ENCODE data around the gene ADAMTS7. TPM values are rescaled to one million over a fixed set of nuclear protein-coding genes. Genes with fewer than 3 reads are reported as not detected.

Gene ADAMTS7
- polyA plus RNA-seq, 2 of the 4 experiments (the other 2 are of a cell fraction): 1.5 to 2.9 TPM

GRCh38 chr15:78734451-78735064 is 76.7 kb downstream of the ADAMTS7 start:
- TF ChIP-seq NR3C1 (IDR thresholded peaks at IDR 0.05) (no peak), MAFK (IDR thresholded peaks at IDR 0.05; ENCODE audit: partially characterized antibody) (no peak), HMGXB4 (CRISPR knock-in tag; IDR thresholded peaks at IDR 0.05; ENCODE audit: borderline replicate concordance) (no peak), JUNB (IDR thresholded peaks at IDR 0.05) (no peak), HEYL (CRISPR knock-in tag; IDR thresholded peaks at IDR 0.05) (no peak)
- no peak overlapping the region for H3K4me2 ChIP-seq
- POLR2A ChIA-PET: no interaction called here
- H3K9me3 ChIP-seq: no peaks in the 10 kb centered on the region
- no peak overlapping the region for H3K4me3 ChIP-seq
- FAIRE-seq: no peak
- H3K4me1 ChIP-seq: no peaks in the 10 kb centered on the region; the same call in 2 of the 3 replicates
- no peak for DNase-seq (ENCODE audit: low read depth in 1 of 2, low spot score in 1 of 2)
- ATAC-seq: 0 out of 6 replicates have a peak, but pooled peaks of 1 of the 2 experiments have one; percentile 23
- CTCF ChIA-PET: interaction anchor here (1.1 to 2.3 kb wide), 6 partner anchors 16 to 117 kb away, joined by 3 to 15 read pairs (median 6); no protein-coding TSS in a partner anchor
- H3K27ac ChIP-seq: 0 out of 6 replicates have a peak overlapping the region, but pooled peaks of 1 of the 2 experiments have one; percentile 7
- 79% methylated on average over 8 of the region's 8 CpGs for WGBS (ENCODE audit: missing lambda C conversion rate)

- H3K27ac ChIP-seq: no peak overlapping the region
- H3K4me2 ChIP-seq: no peak overlapping the region
- ATAC-seq (no peak), DNase-seq (ENCODE audit: low read depth in 1 of 2, low spot score in 1 of 2) (no peak), FAIRE-seq (no peak)
- WGBS (ENCODE audit: missing lambda C conversion rate): 64% methylated on average over 2 of the region's 2 CpGs
- TF ChIP-seq ZC3H11A (IDR thresholded peaks at IDR 0.05): no peak
- TF ChIP-seq RFX5 (IDR thresholded peaks at IDR 0.05): no peak
- TF ChIP-seq TFCP2L1 (CRISPR knock-in tag; IDR thresholded peaks at IDR 0.05): no peak
- no peak for TF ChIP-seq MYC (IDR thresholded peaks at IDR 0.05; ENCODE audit: borderline replicate concordance, low read length)
- no peak for TF ChIP-seq KDM5A (IDR thresholded peaks at IDR 0.05)
- no peak for TF ChIP-seq HEYL (CRISPR knock-in tag; IDR thresholded peaks at IDR 0.05)
- TF ChIP-seq RNF2 (IDR thresholded peaks at IDR 0.05; ENCODE audit: borderline replicate concordance, low read depth): no peak
- no peak for TF ChIP-seq NPAS2 (CRISPR knock-in tag; IDR thresholded peaks at IDR 0.05; ENCODE audit: borderline replicate concordance)
- TF ChIP-seq ELK1 (IDR thresholded peaks at IDR 0.05; ENCODE audit: low read depth, low read length): no peak
- no peak for TF ChIP-seq CTCF (IDR thresholded peaks at IDR 0.05)
- no peak for TF ChIP-seq ESRRA (IDR thresholded peaks at IDR 0.05; ENCODE audit: borderline replicate concordance, low read length)
- no peak for TF ChIP-seq EHF (CRISPR knock-in tag; IDR thresholded peaks at IDR 0.05)
- no peak for TF ChIP-seq POLR2A (IDR thresholded peaks at IDR 0.05; ENCODE audit: low read length)
- TF ChIP-seq RCOR1 (IDR thresholded peaks at IDR 0.05; ENCODE audit: low read depth, low read length): no peak
- no peak overlapping the region for H3K4me3 ChIP-seq
- peaks cover 16% of the 10 kb centered on the region for H3K4me1 ChIP-seq
- ChIA-PET CTCF (interaction anchor here (0.7 kb wide), 1 partner anchor 260 kb away, joined by 3 read pairs; no protein-coding TSS in a partner anchor), POLR2A (no interaction called here)
- no peaks in the 10 kb centered on the region for H3K9me3 ChIP-seq
These were observed 78.6 kb downstream of the ADAMTS7 start for GRCh38 chr15:78732634-78733033.

- H3K9me3 ChIP-seq: no peaks in the 10 kb centered on the region
- POLR2A ChIA-PET: no interaction called here
- TF ChIP-seq ESRRA (IDR thresholded peaks at IDR 0.05; ENCODE audit: borderline replicate concordance, low read length) (no peak), RAD21 (conservative IDR thresholded peaks at IDR 0.05 in 1 of 2, IDR thresholded peaks at IDR 0.05 in 1 of 2) (no peak), FOSB (CRISPR knock-in tag; IDR thresholded peaks at IDR 0.05) (no peak), KDM1A (IDR thresholded peaks at IDR 0.05; ENCODE audit: low read depth) (no peak), HOXB13 (CRISPR knock-in tag; IDR thresholded peaks at IDR 0.05; ENCODE audit: low read depth) (no peak), RNF2 (IDR thresholded peaks at IDR 0.05; ENCODE audit: borderline replicate concordance, low read depth) (no peak), ZFP36 (IDR thresholded peaks at IDR 0.05; ENCODE audit: borderline replicate concordance, partially characterized antibody) (no peak), ZSCAN20 (CRISPR knock-in tag; IDR thresholded peaks at IDR 0.05) (no peak), MAZ (IDR thresholded peaks at IDR 0.05; ENCODE audit: borderline replicate concordance, low read depth, low read length) (no peak), MYC (IDR thresholded peaks at IDR 0.05; ENCODE audit: borderline replicate concordance, low read length) (no peak), BCL3 (IDR thresholded peaks at IDR 0.05) (no peak), GATA3 (IDR thresholded peaks at IDR 0.05; ENCODE audit: borderline replicate concordance) (no peak)
These were observed 80.3 kb downstream of the ADAMTS7 start for GRCh38 chr15:78730955-78731354.

More at GRCh38 chr15:78730955-78731354, 80.3 kb downstream of the ADAMTS7 start:
- DNase-seq (ENCODE audit: low read depth in 1 of 2, low spot score in 1 of 2) (no peak), FAIRE-seq (no peak), ATAC-seq (no peak)
- CTCF ChIA-PET: interaction anchor here (1.3 to 1.4 kb wide), 3 partner anchors 9 to 93 kb away, joined by 5 to 7 read pairs (median 7); no protein-coding TSS in a partner anchor
- no peak overlapping the region for H3K4me3 ChIP-seq
- no peak overlapping the region for H3K4me2 ChIP-seq
- 0 out of 6 replicates have a peak overlapping the region, but pooled peaks of 1 of the 2 experiments have one; percentile 7 for H3K27ac ChIP-seq
- 90% methylated on average over 6 of the region's 6 CpGs for WGBS (ENCODE audit: missing lambda C conversion rate)
- H3K4me1 ChIP-seq: peaks cover 26% of the 10 kb centered on the region

Measured in A549 (cell line).